Measurements from ENCODE around the gene DOCK8. TPM values are rescaled to one million over a fixed set of nuclear protein-coding genes. Genes with fewer than 3 reads are reported as not detected.

Gene DOCK8
- polyA plus RNA-seq, 1 donor (not counting 4 experiments of a cell fraction or from before 2014, with no cell fraction given), result 1.5 TPM

GRCh38 chr9:363274-363612 is 148.6 kb downstream of the DOCK8 start:
- no peak for FAIRE-seq
- Histone ChIP-seq H3K4me2 (ENCODE audit: control insufficient read depth, extremely low read depth, insufficient read depth, low read depth, low read length) (no peak overlapping the region), H3K79me2 (ENCODE audit: control insufficient read depth, insufficient read depth, low read length) (no peaks in the 10 kb centered on the region), H3K9me3 (ENCODE audit: control insufficient read depth, low read depth, low read length) (no peaks in the 10 kb centered on the region), H4K20me1 (ENCODE audit: control insufficient read depth, extremely low read depth, insufficient read depth, low read length) (no peaks in the 10 kb centered on the region), H3K27ac (ENCODE audit: control insufficient read depth, insufficient read depth, low read length) (no peak overlapping the region), H2AFZ (ENCODE audit: control insufficient read depth, low read length) (no peak overlapping the region), H3K27me3 (ENCODE audit: control insufficient read depth, extremely low read depth, insufficient read depth, low read length) (no peaks in the 10 kb centered on the region), H3K9ac (ENCODE audit: control insufficient read depth, extremely low read depth, insufficient read depth, low read length) (no peak overlapping the region), H3K9me1 (ENCODE audit: control insufficient read depth, extremely low read depth, insufficient read depth, low read length) (no peaks in the 10 kb centered on the region), H3K36me3 (ENCODE audit: control insufficient read depth in 2 of 2, extremely low read depth in 1 of 2, insufficient read depth in 2 of 2, low read length in 2 of 2) (no peaks in the 10 kb centered on the region), H3K4me3 (ENCODE audit: control insufficient read depth in 2 of 3, extremely low read depth in 1 of 3, insufficient read depth in 2 of 3, low read depth in 1 of 3, low read length in 3 of 3) (no peak overlapping the region), H3K4me1 (ENCODE audit: control insufficient read depth, extremely low read depth, insufficient read depth, low read length) (no peaks in the 10 kb centered on the region)
- DNase-seq (ENCODE audit: low read depth, low spot score), result no peak
- dilution Hi-C loops (cut with MboI; ENCODE audit: extremely low pct_ligation_motif_present, low sequenced_read_pairs), result no loop called here
- TF ChIP-seq EZH2 (IDR thresholded peaks at IDR 0.05; ENCODE audit: low read length), result no peak
- no peak for TF ChIP-seq CTCF (optimal IDR thresholded peaks at IDR 0.05 in 1 of 3, IDR thresholded peaks at IDR 0.05 in 1 of 3, conservative IDR thresholded peaks at IDR 0.05 in 1 of 3; ENCODE audit: extremely low read depth in 1 of 3, insufficient read depth in 2 of 3, low read length in 3 of 3)

DNA sequence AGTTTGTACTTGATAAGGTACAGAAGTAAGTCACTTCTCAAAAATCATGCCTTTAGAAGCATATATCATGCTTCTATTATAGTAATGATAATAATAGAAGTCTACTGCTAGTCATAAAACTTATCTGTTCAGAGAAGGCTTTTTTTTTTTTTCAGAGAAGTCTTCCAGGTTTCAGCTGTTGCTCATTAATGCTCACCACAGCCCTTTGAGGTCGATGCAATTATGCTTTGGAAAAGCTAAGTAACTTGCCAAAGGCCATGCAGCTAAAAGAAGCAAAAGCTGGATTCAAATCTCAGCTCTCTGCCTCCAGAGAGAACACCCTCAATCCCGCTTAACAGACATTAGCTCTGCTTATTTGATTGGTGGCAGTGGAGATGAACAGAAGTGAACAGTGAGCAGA is 150.8 kb downstream of the DOCK8 start:
- dilution Hi-C loops (cut with MboI; ENCODE audit: extremely low pct_ligation_motif_present, low sequenced_read_pairs), result no loop called here
- no peak overlapping the region for H3K4me2 ChIP-seq (ENCODE audit: control insufficient read depth, extremely low read depth, insufficient read depth, low read depth, low read length)

GRCh38 chr9:366620-367019 is 152.0 kb downstream of the DOCK8 start:
- no peak overlapping the region for H3K9ac ChIP-seq (ENCODE audit: control insufficient read depth, extremely low read depth, insufficient read depth, low read length)
- H3K79me2 ChIP-seq (ENCODE audit: control insufficient read depth, insufficient read depth, low read length), result no peaks in the 10 kb centered on the region
- H3K9me1 ChIP-seq (ENCODE audit: control insufficient read depth, extremely low read depth, insufficient read depth, low read length), result no peaks in the 10 kb centered on the region
- H3K27ac ChIP-seq (ENCODE audit: control insufficient read depth, insufficient read depth, low read length), result no peak overlapping the region
- no peak overlapping the region for H2AFZ ChIP-seq (ENCODE audit: control insufficient read depth, low read length)
- FAIRE-seq, result no peak
- dilution Hi-C loops (cut with MboI; ENCODE audit: extremely low pct_ligation_motif_present, low sequenced_read_pairs), result no loop called here
- no peaks in the 10 kb centered on the region for H3K9me3 ChIP-seq (ENCODE audit: control insufficient read depth, low read depth, low read length)
- TF ChIP-seq CTCF (optimal IDR thresholded peaks at IDR 0.05 in 1 of 3, IDR thresholded peaks at IDR 0.05 in 1 of 3, conservative IDR thresholded peaks at IDR 0.05 in 1 of 3; ENCODE audit: extremely low read depth in 1 of 3, insufficient read depth in 2 of 3, low read length in 3 of 3) (no peak), EZH2 (IDR thresholded peaks at IDR 0.05; ENCODE audit: low read length) (no peak)
- H3K4me1 ChIP-seq (ENCODE audit: control insufficient read depth, extremely low read depth, insufficient read depth, low read length), result no peaks in the 10 kb centered on the region
- H3K4me2 ChIP-seq (ENCODE audit: control insufficient read depth, extremely low read depth, insufficient read depth, low read depth, low read length), result no peak overlapping the region
- H3K36me3 ChIP-seq (ENCODE audit: control insufficient read depth in 2 of 2, extremely low read depth in 1 of 2, insufficient read depth in 2 of 2, low read length in 2 of 2), result no peaks in the 10 kb centered on the region
- no peak overlapping the region for H3K4me3 ChIP-seq (ENCODE audit: control insufficient read depth in 2 of 3, extremely low read depth in 1 of 3, insufficient read depth in 2 of 3, low read depth in 1 of 3, low read length in 3 of 3)
- no peaks in the 10 kb centered on the region for H4K20me1 ChIP-seq (ENCODE audit: control insufficient read depth, extremely low read depth, insufficient read depth, low read length)
- no peak for DNase-seq (ENCODE audit: low read depth, low spot score)
- H3K27me3 ChIP-seq (ENCODE audit: control insufficient read depth, extremely low read depth, insufficient read depth, low read length), result no peaks in the 10 kb centered on the region

More for the DNA sequence above, 150.8 kb downstream of the DOCK8 start:
- Histone ChIP-seq H3K9ac (ENCODE audit: control insufficient read depth, extremely low read depth, insufficient read depth, low read length) (no peak overlapping the region), H3K4me3 (ENCODE audit: control insufficient read depth in 2 of 3, extremely low read depth in 1 of 3, insufficient read depth in 2 of 3, low read depth in 1 of 3, low read length in 3 of 3) (no peak overlapping the region), H3K4me1 (ENCODE audit: control insufficient read depth, extremely low read depth, insufficient read depth, low read length) (no peaks in the 10 kb centered on the region), H4K20me1 (ENCODE audit: control insufficient read depth, extremely low read depth, insufficient read depth, low read length) (no peaks in the 10 kb centered on the region), H3K27ac (ENCODE audit: control insufficient read depth, insufficient read depth, low read length) (no peak overlapping the region), H3K9me3 (ENCODE audit: control insufficient read depth, low read depth, low read length) (no peaks in the 10 kb centered on the region), H3K27me3 (ENCODE audit: control insufficient read depth, extremely low read depth, insufficient read depth, low read length) (no peaks in the 10 kb centered on the region), H3K36me3 (ENCODE audit: control insufficient read depth in 2 of 2, extremely low read depth in 1 of 2, insufficient read depth in 2 of 2, low read length in 2 of 2) (no peaks in the 10 kb centered on the region), H3K79me2 (ENCODE audit: control insufficient read depth, insufficient read depth, low read length) (no peaks in the 10 kb centered on the region), H3K9me1 (ENCODE audit: control insufficient read depth, extremely low read depth, insufficient read depth, low read length) (no peaks in the 10 kb centered on the region), H2AFZ (ENCODE audit: control insufficient read depth, low read length) (no peak overlapping the region)
- FAIRE-seq (no peak), DNase-seq (ENCODE audit: low read depth, low spot score) (no peak)
- no peak for TF ChIP-seq EZH2 (IDR thresholded peaks at IDR 0.05; ENCODE audit: low read length)
